GM19240 (cell line): Measurements from ENCODE around the gene WAPL.
"Not testable (repeated sequence)": the region's sequence is repeated elsewhere in the genome, so short reads cannot be mapped to it uniquely, and the experiment has no call there.

Source experiments
- DNase-seq: peaks from one replicate; pipeline ENCODE4 v3.0.0; 2011; ENCODE audit warnings: low spot score; ENCODE audit not compliant: insufficient read length

WAPL gene

GRCh38 chr10:86390337-86391120 lies 131.1 kb downstream of the WAPL start:
- DNase-seq, result no peak

- no peak for DNase-seq
Observed at GRCh38 chr10:86389441-86390193, 132.0 kb downstream of the WAPL start.

DNA sequence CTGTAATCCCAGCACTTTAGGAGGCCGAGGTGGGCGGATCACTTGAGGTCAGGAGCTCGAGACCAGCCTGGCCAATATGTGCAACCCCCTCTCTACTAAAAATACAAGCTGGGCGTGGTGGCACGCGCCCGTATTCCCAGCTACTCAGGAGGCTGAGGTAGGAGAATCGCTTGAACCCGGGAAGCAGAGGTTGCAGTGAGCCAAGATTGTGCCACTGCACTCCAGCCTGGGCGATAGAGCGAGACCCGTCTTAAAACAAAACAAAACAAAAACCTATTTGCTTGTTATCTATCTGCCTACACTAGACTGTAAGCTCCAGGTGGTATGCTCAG lies 132.5 kb downstream of the WAPL start:
- DNase-seq, result not testable (repeated sequence)

GRCh38 chr10:86388119-86388704 lies 133.4 kb downstream of the WAPL start:
- DNase-seq, result no peak

- no peak for DNase-seq
Observed at GRCh38 chr10:86387178-86387794, 134.3 kb downstream of the WAPL start.

- DNase-seq, result no peak
Observed at GRCh38 chr10:86385806-86386205, 135.8 kb downstream of the WAPL start.
